Ammon's horn (tissue), 1 donor: ENCODE measurements around the gene S100Z.
"Not testable (repeated sequence)": the region's sequence is repeated elsewhere in the genome, so short reads cannot be mapped to it uniquely, and the experiment has no call there.

Experiments used
- DNase-seq: peaks from one replicate; pipeline ENCODE4 v3.0.0-alpha.2; 2016; ENCODE audit warnings: low spot score

S100Z gene

GRCh38 chr5:76849419-76850291 lies at the start of gene S100Z:
TSS of gene S100Z (plus strand) at chr5:76850014. CDS start at chr5:76875360, 25,346 bp downstream.
- no peak for DNase-seq

GRCh38 chr5:76800579-76800978 lies 49.2 kb upstream of the S100Z start:
- no peak for DNase-seq

- no peak for DNase-seq
Measured at GRCh38 chr5:76801159-76801802, 48.5 kb upstream of the S100Z start.

- DNase-seq: no peak
Measured at GRCh38 chr5:76801803-76802195, 48.0 kb upstream of the S100Z start.

GRCh38 chr5:76804266-76804665 lies 45.5 kb upstream of the S100Z start:
- no peak for DNase-seq

- DNase-seq: peak; percentile 21
Measured at GRCh38 chr5:76805821-76806505, 43.9 kb upstream of the S100Z start.

GRCh38 chr5:76807296-76807695 lies 42.5 kb upstream of the S100Z start:
- DNase-seq: peak; percentile 12

- peak; percentile 29 for DNase-seq
Measured at GRCh38 chr5:76808141-76808691, 41.6 kb upstream of the S100Z start.

GRCh38 chr5:76809141-76809540 lies 40.7 kb upstream of the S100Z start:
- no peak for DNase-seq

GRCh38 chr5:76810236-76810635 lies 39.6 kb upstream of the S100Z start:
- DNase-seq: no peak

GRCh38 chr5:76811214-76811613 lies 38.6 kb upstream of the S100Z start:
- DNase-seq: no peak

GRCh38 chr5:76812209-76812608 lies 37.6 kb upstream of the S100Z start:
- not testable (repeated sequence) for DNase-seq

GRCh38 chr5:76813982-76814562 lies 35.7 kb upstream of the S100Z start:
- DNase-seq: no peak

GRCh38 chr5:76816110-76816831 lies 33.5 kb upstream of the S100Z start:
- no peak for DNase-seq

- DNase-seq: no peak
Measured at GRCh38 chr5:76818844-76819831, 30.7 kb upstream of the S100Z start, which contains the start of gene F2RL1. TSS of gene F2RL1 (plus strand) at chr5:76819030. CDS start at chr5:76819183, 153 bp downstream.

GRCh38 chr5:76819851-76820525 lies 29.8 kb upstream of the S100Z start:
- DNase-seq: no peak

- no peak for DNase-seq
Measured at GRCh38 chr5:76820526-76820890, 29.3 kb upstream of the S100Z start.

- no peak for DNase-seq
Measured at GRCh38 chr5:76821136-76821535, 28.7 kb upstream of the S100Z start.

GRCh38 chr5:76822105-76822731 lies 27.6 kb upstream of the S100Z start:
- not testable (repeated sequence) for DNase-seq
